ENCODE results near the gene TANK.

Gene TANK

DNA sequence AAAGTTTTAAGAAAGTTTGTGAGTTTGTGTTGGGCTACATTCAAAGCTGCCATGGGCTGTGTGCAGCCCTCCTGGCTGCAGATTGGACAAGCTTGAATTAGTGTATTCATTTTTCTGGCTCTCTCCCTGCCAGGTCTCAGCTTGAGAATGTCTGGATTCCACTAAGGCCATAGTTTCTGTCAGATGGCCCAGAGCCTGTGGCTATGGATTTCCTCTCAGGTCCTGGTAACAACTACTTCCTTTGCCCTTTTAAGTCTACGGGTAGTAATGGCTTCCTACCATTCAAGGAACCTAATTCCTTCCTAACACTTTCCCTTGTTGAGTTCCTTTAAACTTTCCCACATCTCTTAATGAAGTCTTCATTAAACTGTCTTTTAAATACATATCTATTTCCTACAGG, 123.7 kb downstream of the TANK start:
- TF ChIP-seq, protein P1, sequence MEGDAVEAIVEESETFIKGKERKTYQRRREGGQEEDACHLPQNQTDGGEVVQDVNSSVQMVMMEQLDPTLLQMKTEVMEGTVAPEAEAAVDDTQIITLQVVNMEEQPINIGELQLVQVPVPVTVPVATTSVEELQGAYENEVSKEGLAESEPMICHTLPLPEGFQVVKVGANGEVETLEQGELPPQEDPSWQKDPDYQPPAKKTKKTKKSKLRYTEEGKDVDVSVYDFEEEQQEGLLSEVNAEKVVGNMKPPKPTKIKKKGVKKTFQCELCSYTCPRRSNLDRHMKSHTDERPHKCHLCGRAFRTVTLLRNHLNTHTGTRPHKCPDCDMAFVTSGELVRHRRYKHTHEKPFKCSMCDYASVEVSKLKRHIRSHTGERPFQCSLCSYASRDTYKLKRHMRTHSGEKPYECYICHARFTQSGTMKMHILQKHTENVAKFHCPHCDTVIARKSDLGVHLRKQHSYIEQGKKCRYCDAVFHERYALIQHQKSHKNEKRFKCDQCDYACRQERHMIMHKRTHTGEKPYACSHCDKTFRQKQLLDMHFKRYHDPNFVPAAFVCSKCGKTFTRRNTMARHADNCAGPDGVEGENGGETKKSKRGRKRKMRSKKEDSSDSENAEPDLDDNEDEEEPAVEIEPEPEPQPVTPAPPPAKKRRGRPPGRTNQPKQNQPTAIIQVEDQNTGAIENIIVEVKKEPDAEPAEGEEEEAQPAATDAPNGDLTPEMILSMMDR (IDR thresholded peaks at IDR 0.05; ENCODE audit: poor library complexity, severe bottlenecking): no peak
- no peaks in the 10 kb centered on the region for H3K4me1 ChIP-seq (ENCODE audit: insufficient read depth, poor library complexity, severe bottlenecking)
- H3K27me3 ChIP-seq (ENCODE audit: insufficient read depth, poor library complexity, severe bottlenecking): no peaks in the 10 kb centered on the region
- no peaks in the 10 kb centered on the region for H3K36me3 ChIP-seq (ENCODE audit: low read depth)
- no peak overlapping the region for H3K4me3 ChIP-seq (ENCODE audit: severe bottlenecking)
- H3K9me3 ChIP-seq (ENCODE audit: severe bottlenecking): no peaks in the 10 kb centered on the region
- no peak overlapping the region for H3K27ac ChIP-seq (ENCODE audit: poor library complexity, severe bottlenecking)
- ATAC-seq (ENCODE audit: low read depth) (no peak), DNase-seq (ENCODE audit: low spot score) (no peak)
